GM18909 (cell line): ENCODE data around the gene HOOK1.
"Not testable (repeated sequence)": the region's sequence is repeated elsewhere in the genome, so short reads cannot be mapped to it uniquely, and the experiment has no call there.

ENCODE experiments used
- ATAC-seq: cut with Tn5 transposase; IDR thresholded peaks from one replicate; pipeline ENCODE4 v1.9.1; 2021; ENCODE audit warnings: mild to moderate bottlenecking; ENCODE audit not compliant: unreplicated experiment, poor library complexity

The HOOK1 gene

DNA sequence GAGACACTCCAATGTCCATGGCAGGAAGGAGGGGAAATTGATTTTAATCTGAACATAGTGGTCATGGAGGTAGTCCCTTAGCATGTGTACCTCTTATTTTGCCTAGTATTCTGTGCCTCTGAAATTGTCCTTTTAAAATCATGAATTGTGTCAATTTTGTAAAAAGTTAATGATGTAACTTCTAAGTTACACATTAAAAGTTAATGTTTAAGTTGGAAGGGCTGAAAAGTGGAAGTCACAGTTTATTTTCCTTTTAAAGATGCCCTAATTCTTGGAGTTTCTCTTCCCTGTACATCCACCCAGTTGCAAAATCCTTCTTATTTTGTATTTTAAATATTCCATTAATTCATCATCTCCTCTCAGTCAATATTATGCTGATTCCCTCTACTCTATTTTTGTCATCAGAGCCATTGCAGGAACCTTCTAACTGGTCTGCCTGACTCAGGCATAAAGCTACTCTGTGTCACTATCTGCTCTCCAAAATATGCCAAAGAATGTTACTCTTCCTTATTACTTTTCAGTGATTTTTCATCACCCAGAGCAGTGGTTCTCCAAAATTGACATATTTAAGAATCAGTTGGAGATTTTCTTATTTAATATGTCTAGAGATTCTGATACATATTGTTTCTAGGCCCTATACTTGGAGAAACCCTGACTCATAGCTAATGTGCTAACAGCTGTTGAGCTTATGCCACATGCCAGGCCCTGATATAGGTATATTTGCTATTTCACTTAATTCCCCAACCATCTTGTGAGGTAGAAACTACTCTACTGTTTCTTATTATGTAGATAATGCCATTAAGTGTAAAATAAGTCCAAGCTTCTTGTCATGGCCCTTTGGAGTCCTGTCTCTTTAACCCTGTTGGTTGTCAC, 5.1 kb downstream of the HOOK1 start:
- peak; percentile 67 for ATAC-seq

DNA sequence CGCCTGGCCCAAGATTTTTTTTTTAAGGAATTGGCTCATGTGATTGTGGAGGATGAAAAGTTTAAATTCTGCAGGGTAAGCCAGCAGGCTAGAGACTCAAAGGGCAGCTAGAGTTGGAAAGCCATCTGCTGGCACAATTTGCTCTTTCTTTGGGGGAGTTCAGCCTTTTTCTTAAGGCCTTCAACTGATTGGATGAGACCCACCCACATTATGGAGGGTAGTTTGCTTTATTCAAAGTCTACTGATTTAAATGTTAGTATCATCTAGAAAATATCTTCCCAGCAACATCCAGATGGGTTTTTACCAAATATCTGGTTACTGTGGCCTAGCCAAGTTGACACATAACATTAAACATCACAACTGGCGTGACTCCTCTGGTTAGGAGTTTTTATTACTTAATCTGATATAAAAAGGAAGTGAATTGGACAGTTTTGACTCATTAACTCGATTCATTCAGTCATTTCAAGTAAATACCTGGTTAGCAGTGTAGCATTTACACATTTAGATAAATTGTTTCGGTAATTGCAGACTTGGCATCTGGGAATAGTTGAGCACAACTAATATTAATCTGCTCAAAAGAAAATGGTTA, 12.4 kb downstream of the HOOK1 start:
- no peak for ATAC-seq

DNA sequence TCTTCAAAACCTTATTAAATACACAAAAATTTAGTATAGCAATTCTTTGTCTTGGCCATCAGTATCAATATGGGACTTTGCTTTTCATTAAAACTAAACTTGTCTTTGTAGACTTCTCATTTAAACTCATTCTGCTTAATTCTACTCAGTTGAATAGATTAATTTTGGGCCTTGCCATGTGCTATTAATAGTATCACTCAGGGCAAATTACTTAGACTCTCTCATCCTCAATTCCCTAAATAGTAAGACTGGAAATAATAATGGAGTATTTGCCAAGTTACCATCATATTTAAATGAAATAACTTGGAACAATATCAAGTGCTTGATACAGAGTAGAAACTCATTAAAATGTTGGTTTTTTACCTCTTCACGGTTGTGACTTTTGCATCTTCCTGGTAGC, 13.4 kb downstream of the HOOK1 start:
- no peak for ATAC-seq

DNA sequence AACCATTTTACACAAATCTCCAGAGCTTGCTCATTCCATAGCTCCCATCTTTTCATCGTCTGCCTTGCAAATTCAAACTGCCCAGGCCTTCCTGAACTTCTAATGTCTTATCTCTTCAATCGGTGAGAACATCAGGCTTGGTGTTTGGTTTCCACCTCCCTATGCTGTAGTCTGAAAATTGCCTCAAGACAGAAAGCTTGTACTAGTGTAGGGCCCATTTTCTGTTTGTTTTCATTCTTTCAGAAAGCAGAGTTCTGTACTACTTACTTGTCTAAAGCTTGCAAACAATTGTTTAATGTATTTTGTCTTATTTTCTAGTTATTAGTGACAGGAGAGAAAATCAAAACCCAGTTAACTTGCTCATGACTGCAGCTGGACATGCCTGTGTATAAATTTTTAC, 16.8 kb downstream of the HOOK1 start:
- ATAC-seq = no peak

DNA sequence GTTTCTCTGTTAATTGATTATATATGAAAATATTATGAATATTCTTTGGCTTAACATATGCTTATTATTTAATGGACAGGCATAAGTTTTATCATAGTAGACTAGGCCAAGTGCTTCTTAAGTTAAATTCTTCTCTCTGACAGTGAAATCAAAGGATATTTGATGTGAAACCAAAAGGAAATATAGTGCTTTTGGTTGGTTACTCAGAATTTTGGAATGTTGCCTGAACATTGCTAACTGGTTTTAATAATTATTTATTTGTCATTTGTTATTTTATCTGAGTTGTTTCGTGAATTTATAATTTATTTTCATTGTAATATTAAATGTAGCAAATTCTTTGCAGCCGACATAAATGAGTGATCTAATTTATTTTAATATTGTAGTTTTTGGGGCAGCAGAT, 18.3 kb downstream of the HOOK1 start:
- no peak for ATAC-seq

DNA sequence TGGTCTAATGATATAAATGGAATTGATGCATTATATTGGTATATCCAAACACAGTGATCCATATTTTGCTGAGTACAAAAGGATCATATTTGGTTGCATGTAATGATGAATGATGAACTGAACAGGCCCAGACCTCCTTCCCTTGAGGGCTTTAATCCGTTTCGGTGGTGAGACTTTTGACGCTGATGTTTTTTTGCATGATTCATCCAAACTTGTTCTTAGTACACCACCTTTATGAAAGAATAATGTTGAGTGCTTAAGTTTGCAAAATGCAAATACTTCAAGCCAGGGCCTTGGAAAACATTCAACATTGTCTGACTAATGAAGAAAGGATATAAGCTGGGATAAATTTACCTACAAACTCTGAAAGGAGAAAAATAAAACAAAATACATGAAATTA, 19.2 kb downstream of the HOOK1 start:
- ATAC-seq = no peak

DNA sequence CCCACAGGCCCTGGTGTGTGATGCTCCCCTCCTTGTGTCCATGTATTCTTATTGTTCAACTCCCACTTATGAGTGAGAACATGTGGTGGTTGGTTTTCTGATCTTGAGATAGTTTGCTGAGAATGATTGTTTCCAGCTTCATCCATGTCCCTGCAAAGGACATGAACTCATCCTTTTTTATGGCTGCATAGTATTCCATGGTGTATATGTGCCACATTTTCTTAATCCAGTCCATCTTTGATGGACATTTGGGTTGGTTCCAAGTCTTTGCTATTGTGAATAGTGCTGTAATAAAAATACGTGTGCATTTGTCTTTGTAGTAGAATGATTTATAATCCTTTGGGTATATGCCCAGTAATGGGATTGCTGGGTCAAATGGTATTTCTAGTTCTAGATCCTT, 23.1 kb downstream of the HOOK1 start:
- ATAC-seq = not testable (repeated sequence)

DNA sequence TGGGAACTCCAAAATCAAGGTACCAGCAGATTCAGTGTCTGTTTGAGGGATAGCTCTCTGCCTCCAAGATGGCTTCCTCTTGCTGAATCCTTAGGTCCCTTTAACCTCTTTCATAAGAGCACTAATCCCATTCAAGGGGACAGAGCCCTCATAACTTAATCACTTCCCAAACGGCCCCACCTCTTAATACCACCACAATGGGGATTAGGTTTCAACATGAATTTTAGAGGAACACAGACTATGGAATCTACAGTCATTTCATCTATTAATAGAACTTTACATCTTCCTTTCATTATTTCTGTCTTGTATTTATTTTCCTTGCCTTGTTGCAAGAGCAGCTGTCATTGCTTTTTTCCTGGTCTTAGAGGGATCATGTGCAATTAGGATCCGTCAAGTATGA, 30.3 kb downstream of the HOOK1 start:
- ATAC-seq = no peak

DNA sequence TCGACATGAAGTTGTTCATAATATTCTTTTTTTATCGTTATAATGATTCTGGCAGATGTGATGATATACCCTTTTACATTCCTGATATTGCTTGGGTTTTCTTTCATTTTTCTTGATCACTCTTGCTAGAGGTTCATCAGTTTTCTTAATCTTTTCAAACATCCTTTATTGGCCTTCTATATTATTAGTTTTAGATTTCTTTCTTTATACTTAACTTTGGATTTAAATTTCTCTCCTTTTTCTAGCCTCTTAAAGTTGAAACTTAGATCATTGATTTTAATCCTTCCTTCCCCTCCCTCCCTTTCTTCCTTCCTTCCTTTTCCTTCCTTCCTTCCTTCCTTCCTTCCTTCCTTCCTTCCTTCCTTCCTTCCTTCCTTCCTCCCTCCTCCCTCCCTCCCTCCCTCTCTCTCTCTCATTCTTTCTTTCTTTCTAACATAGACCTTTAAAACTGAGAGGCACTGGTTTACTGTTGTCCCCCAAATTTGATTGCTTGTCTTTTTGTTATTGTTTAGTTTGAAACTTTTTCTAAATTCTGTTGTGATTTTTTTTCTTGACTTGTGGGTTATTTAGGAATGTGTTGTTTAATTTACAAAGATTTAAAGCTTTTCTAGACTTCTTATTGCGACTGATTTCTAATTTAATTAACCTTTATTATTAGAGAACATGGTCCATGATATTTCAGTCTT, 31.6 kb downstream of the HOOK1 start:
- ATAC-seq = no peak

DNA sequence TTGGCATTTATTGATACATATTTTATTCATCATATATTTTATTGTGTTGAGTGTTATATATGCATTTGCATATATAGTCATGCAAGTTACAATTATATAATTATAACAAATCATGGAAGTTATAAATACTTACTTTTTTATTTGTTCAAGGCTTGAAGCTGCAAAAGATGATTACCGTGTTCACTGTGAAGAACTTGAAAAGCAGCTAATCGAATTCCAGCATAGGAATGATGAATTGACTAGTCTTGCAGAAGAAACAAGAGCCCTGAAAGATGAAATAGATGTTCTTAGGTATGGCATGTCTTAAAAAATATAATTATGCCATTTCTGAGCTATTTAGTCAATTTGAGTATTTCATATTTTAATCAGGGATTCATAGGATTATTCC, 32.1 kb downstream of the HOOK1 start:
- no peak for ATAC-seq

DNA sequence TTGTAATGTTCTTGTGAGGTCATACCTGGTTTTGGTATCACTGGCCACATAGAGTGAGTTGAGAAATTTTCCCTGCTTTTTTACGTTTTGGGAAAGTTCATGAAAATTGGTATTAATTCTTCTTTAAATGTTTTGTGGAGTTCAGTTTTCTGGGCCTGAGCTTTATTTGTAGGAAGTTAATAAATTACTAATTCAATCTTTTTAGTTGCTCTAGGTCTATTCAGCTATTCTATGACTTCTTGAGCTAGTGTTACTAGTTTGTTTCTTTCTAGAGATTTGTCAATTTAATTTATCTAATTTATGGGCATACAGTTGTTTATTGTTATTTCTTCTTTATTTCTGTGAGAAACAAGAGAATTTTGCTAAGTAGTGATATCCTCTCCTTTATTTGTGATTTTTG, 37.4 kb downstream of the HOOK1 start:
- ATAC-seq = no peak

DNA sequence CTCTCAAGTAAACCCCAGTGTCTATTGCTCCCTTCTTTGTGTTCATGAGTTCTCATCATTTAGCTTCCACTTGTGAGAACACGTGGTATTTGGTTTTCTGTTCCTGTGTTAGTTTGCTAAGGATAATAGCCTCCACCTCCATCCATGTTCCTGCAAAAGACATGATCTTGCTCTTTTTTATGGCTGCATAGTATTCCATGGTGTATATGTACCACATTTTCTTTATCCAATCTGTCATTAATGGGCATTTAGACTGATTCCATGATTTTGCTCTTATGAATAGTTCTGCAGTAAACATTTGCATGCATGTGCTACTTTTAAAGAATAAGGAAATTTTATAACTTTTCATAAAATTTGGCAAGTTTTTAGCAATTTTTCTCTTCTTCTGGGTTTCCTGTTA, 40.5 kb downstream of the HOOK1 start:
- ATAC-seq = not testable (repeated sequence)

DNA sequence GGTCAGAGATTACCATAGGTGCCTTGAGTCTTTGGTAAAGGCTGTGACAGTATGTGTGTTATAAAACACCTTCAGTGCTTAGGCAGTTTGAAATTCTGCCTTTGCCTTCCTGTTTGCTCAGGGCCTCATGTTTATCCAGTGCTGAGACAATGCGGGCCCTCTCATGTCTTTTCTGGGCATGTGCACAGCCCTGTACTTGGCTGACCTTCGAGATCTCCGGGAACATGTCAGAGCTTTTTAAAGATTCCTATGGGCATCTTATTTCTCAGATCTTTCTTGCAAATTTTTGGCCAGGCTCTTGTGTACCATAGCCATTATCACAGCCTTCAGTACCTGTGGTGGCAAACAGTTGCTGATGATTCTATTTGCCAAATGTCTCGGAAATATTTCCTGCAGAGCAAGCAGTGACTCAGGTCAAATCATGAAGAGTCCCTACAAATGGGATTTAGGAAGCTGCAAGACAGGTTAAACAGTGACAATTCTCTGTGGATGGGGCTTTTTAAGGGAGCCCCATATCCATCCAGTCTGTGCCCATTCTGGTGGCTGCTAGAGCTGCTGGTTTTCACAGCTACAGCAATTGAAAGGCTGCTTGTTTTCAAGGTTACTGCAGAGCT, 42.1 kb downstream of the HOOK1 start:
- no peak for ATAC-seq

DNA sequence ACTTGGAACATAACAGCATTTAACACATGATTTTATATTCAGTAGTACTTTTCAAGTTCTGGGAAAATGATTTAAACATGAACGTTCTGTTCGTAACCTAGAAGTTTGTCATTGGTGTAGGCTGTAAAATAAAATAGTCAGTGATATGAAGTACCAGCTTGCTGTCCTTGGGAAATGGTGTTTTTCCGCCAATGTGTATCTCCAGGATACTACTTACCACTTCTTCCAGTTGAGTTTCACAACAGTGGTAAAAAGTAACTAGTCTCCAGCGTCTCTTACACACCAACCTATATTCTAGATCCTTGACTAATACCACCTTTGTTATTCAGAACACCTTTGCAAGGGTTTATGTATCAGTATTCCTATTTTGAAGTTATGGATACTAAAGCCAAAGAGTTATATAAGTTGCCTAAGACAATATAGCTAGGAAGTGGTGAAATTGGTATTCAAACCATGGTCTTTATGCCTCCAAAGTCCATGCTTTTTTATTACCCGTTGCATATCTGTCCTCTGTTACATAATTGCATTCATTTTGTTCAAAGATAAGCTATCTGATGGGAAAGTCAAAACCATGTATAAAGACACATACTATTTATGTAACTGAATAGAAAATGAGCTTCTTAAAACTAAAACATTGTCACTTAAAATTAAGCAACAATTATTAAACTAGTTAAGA, 43.1 kb downstream of the HOOK1 start:
- no peak for ATAC-seq

DNA sequence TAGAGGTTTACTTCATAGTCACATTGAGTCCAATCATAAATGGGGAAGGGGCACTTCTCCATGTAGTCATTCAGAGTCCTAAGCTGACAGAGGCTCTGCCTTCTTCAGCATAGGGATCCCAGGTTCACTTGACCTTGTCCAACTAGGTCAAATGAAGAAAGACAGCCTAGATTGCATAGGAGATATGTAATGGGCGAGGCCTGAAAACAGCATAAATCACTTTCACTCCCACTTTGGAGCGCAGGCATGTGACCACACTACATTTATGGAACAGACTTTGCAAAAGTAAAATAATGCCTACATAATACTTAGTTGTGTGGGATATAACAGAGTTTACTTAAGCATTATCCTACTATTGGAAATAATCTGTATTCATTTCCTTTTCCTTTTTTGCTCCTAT, 51.7 kb downstream of the HOOK1 start:
- ATAC-seq = no peak

DNA sequence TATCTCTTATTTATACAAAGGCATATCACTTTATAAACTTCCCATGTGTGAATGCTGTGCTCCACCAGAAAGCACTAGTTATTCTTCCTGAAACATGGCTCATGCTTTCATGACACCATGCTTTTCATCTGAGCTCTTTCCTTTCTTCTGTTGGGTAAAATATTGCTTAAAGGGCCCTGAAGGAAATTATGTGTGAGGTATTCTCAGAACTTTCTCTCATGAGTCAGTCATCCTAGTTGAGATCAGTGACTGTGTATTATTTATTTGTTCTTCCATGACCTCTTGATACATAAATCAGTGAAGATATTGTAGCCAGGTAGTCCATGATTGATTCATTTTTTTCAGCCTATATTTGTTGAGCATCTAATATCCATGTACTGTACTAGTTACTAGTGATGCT, 57.0 kb downstream of the HOOK1 start:
- ATAC-seq = no peak

DNA sequence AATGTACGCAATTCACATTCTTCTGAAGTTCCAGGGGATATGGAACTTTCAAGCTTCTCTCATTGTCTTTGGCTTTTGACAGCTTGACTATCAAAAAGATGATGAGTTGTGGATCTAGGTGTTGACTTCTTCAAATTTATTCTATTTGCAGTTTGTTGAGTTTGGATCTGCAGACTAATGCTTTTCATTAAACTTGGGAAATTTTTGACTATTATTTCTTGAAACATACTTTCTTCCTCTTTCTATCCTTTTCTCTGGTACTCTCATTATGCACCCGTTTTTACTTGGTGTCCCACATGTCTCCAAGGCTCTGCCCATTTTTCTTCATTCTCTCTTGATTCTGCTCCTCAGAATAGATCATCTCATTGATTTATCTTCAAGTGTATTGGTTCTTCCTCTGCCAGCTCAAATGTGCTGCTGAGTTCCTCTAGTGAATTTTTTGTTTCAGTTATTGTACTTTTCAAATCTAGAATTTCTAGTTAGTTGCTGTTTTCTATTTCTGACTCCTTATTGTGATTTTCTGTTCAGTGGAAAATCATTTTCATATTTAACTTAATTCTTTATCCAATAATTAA, 62.4 kb downstream of the HOOK1 start:
- no peak for ATAC-seq

DNA sequence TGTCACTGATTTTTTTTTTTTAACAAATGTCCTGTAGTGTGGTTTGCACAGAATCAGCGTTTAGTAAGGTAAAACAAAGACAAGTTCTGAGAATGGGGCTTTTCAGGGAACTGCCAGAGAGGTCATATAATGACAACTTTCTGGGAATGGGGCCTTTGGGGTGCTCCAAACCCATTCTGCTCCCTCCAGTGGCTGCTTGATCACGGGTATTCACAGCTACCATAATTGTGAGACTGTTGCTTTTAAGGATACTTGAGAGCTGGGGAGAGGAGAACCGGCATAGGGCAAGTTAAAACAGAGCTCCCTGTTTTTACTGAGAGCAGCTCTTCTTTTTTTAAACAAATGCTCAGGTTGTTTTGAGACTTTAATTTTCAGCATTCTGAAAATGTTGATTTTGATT, 63.6 kb downstream of the HOOK1 start:
- no peak for ATAC-seq

DNA sequence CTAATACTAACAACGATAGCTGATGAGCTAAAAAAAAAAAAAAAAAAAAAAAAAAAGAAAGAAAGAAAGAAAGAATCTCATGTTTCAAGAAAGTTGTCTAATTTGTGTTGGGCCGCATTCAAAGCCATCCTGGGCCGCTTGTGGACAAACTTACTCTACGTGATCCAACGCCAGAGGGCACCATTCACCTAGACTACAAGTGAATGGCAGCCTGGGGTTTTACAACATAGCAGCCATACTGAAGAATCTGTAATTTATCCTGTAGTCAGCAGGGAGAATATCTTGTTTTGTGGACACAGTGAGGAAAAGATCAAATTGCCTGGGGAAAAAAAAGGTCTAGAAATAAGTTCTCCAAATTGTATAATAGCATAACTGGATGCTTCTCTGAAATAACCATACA, 64.8 kb downstream of the HOOK1 start:
- no peak for ATAC-seq

DNA sequence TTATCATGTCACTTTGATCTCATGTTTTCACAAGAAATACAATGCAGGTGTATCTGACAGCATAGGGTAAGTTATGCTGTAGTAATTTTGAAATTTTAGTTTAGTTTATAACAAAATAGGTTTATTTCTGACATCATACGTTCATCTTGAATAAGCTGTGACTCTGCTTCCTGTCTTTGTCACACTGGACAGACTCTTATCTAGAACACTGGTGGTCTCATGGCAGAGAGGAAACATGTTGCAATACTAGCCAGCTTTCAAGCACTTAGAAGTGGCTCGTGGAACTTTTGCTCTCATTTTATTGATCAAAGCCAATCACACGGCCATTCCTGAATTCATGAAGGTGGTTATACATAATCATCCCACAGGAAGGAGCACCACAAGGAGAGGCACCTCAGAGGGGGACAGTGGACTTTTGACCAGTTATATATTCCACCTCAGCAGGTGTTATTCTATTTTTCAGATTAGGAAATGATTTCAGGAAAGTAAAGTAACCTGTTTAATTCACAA, 65.3 kb downstream of the HOOK1 start:
- ATAC-seq = no peak
